Measurements from ENCODE around the gene SRSF8. TPM values are rescaled to one million over a fixed set of nuclear protein-coding genes. Genes with fewer than 3 reads are reported as not detected.

Gene SRSF8
- total RNA-seq, 1 experiment from 2014 or later: 31.0 TPM

DNA sequence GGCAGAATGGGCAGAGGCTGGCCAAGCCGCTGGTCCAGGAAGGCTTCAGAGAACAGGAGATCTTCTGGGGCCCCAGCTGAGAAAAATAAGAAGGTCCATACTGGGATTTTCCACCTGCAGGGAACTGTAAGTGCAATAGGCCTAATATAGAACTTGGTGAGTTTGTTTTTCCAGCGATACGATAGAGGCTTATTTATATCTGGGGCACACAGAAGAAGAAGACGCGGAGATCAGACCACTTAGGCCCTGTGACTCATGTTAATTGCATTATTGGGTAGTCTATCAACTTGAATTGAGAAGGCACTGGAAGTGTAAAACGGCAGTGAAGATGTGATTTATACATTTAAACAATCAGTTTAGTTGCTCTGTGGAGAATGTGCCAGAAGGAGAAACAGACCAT, 7.7 kb upstream of the SRSF8 start:
- no peak for ATAC-seq
- no peak overlapping the region for H3K27ac ChIP-seq (ENCODE audit: low read depth, low read length)
- H3K9ac ChIP-seq (ENCODE audit: low read length): no peak overlapping the region
- no peak overlapping the region for H2AFZ ChIP-seq (ENCODE audit: low read depth, low read length, poor library complexity, severe bottlenecking)
- no peaks in the 10 kb centered on the region for H3K9me3 ChIP-seq (ENCODE audit: control insufficient read depth in 1 of 2, insufficient read depth in 1 of 2, low read depth in 1 of 2, low read length in 2 of 2)
- no peaks in the 10 kb centered on the region for H3K79me2 ChIP-seq (ENCODE audit: insufficient read depth, low read length)
- no TSS peak for BruUV-seq (replicated peaks)
- H3K27me3 ChIP-seq (ENCODE audit: insufficient read depth, low read length): no peaks in the 10 kb centered on the region
- no peaks in the 10 kb centered on the region; the same call in 1 of the 2 replicates for H3K9me2 ChIP-seq (ENCODE audit: insufficient read depth)
- no peaks in the 10 kb centered on the region for H3K4me1 ChIP-seq (ENCODE audit: control insufficient read depth in 1 of 2, insufficient read depth in 2 of 2, low read length in 2 of 2)
- TF ChIP-seq CBX3 (IDR thresholded peaks at IDR 0.05; ENCODE audit: low read depth): no peak
- DNase-seq (ENCODE audit: low read depth, low spot score): no peak
- H3K4me3 ChIP-seq (replicated peaks in 1 of 2; ENCODE audit: low read depth in 1 of 2, low read length in 2 of 2): no peak overlapping the region
- no peaks in the 10 kb centered on the region for H4K20me1 ChIP-seq (ENCODE audit: insufficient read depth)
- H3K4me2 ChIP-seq (ENCODE audit: low read length): no peak overlapping the region
- CTCF ChIA-PET: no interaction called here
- POLR2A ChIA-PET: interaction anchor here (2.2 kb wide), 1 partner anchor 8 kb away, joined by 6 read pairs; the partner anchor contains the start of gene SRSF8
- intact Hi-C loops (cut with micrococcal nuclease): no loop called here
- no peaks in the 10 kb centered on the region for H3K36me3 ChIP-seq (ENCODE audit: control insufficient read depth in 1 of 2, insufficient read depth in 2 of 2, low read length in 2 of 2)
- RAD21 ChIA-PET (ENCODE audit: low non-redundant PET in 1 of 2, low total read pairs in 2 of 2, uncharacterized antibody in 2 of 2, unreplicated experiment in 2 of 2): no interaction called here

GRCh38 chr11:95065336-95065735, 1.4 kb upstream of the SRSF8 start:
- Histone ChIP-seq H3K36me3 (ENCODE audit: control insufficient read depth in 1 of 2, insufficient read depth in 2 of 2, low read length in 2 of 2) (no peaks in the 10 kb centered on the region), H3K9me2 (ENCODE audit: insufficient read depth) (no peaks in the 10 kb centered on the region; the same call in 1 of the 2 replicates), H3K4me1 (ENCODE audit: control insufficient read depth in 1 of 2, insufficient read depth in 2 of 2, low read length in 2 of 2) (peaks cover 14 to 16% of the 10 kb centered on the region in 2 experiments), H3K79me2 (ENCODE audit: insufficient read depth, low read length) (peaks cover 26% of the 10 kb centered on the region), H3K27me3 (ENCODE audit: insufficient read depth, low read length) (no peaks in the 10 kb centered on the region), H3K4me3 (replicated peaks in 1 of 2; ENCODE audit: low read depth in 1 of 2, low read length in 2 of 2) (no peak overlapping the region), H3K9me3 (ENCODE audit: control insufficient read depth in 1 of 2, insufficient read depth in 1 of 2, low read depth in 1 of 2, low read length in 2 of 2) (no peaks in the 10 kb centered on the region), H3K27ac (ENCODE audit: low read depth, low read length) (no peak overlapping the region), H4K20me1 (ENCODE audit: insufficient read depth) (no peaks in the 10 kb centered on the region), H3K9ac (ENCODE audit: low read length) (no peak overlapping the region), H3K4me2 (ENCODE audit: low read length) (no peak overlapping the region), H2AFZ (ENCODE audit: low read depth, low read length, poor library complexity, severe bottlenecking) (no peak overlapping the region)
- ChIA-PET POLR2A (interaction anchor here (2.7 kb wide), 1 partner anchor 86 kb away, joined by 36 read pairs; no protein-coding TSS in a partner anchor), RAD21 (ENCODE audit: low non-redundant PET in 1 of 2, low total read pairs in 2 of 2, uncharacterized antibody in 2 of 2, unreplicated experiment in 2 of 2) (no interaction called here), CTCF (no interaction called here)
- DNase-seq (ENCODE audit: low read depth, low spot score) (no peak), ATAC-seq (no peak)
- intact Hi-C loops (cut with micrococcal nuclease): loop anchor here (5.0 kb wide), 4 partner anchors 42 to 1362 kb away; partner anchors contain the start of gene FAM76B
- no TSS peak for BruUV-seq (replicated peaks)
- TF ChIP-seq ZFX (IDR thresholded peaks at IDR 0.05) (no peak), ZNF274 (IDR thresholded peaks at IDR 0.05; ENCODE audit: low read depth, low read length) (no peak), EZH2phosphoT487 (IDR thresholded peaks at IDR 0.05; ENCODE audit: borderline replicate concordance) (no peak), SRF (IDR thresholded peaks at IDR 0.05; ENCODE audit: low read depth) (no peak), POLR2AphosphoS5 (IDR thresholded peaks at IDR 0.05; ENCODE audit: low read depth, low read length) (no peak), CTCF (IDR thresholded peaks at IDR 0.05 in 2 of 3, conservative IDR thresholded peaks at IDR 0.05 in 1 of 3; ENCODE audit: borderline replicate concordance in 1 of 3, insufficient read depth in 1 of 3, low read depth in 2 of 3, low read length in 2 of 3) (no peak), SIN3A (IDR thresholded peaks at IDR 0.05; ENCODE audit: low read depth) (no peak)
- TF ChIP-seq, protein P1, sequence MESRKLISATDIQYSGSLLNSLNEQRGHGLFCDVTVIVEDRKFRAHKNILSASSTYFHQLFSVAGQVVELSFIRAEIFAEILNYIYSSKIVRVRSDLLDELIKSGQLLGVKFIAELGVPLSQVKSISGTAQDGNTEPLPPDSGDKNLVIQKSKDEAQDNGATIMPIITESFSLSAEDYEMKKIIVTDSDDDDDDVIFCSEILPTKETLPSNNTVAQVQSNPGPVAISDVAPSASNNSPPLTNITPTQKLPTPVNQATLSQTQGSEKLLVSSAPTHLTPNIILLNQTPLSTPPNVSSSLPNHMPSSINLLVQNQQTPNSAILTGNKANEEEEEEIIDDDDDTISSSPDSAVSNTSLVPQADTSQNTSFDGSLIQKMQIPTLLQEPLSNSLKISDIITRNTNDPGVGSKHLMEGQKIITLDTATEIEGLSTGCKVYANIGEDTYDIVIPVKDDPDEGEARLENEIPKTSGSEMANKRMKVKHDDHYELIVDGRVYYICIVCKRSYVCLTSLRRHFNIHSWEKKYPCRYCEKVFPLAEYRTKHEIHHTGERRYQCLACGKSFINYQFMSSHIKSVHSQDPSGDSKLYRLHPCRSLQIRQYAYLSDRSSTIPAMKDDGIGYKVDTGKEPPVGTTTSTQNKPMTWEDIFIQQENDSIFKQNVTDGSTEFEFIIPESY (IDR thresholded peaks at IDR 0.05; ENCODE audit: extremely low read depth, insufficient replicate concordance, low read length): no peak
